ENCODE data around the gene CFTR. TPM values are rescaled to one million over a fixed set of nuclear protein-coding genes. Genes with fewer than 3 reads are reported as not detected.

Gene CFTR
- total RNA-seq, 1 experiment from 2014 or later, result 130 TPM

DNA sequence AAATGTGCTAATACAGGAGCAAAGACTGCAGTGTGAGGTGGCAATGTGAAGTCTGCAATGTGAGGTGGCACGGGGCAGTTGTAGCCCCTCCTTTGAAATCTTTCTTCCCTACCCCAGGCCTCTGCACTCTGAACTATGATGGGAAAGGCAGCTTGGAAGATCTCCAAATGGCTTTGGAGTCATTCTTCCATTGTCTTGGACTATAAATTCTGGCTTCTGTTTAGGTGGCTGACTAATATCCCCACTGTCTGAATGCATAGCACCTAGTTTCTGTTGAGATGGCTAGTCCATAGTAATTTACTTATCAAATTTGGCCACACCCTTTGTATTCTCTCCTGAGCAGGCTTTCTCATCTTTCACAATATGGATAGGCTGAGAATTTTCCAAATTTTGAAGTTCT is 175.0 kb downstream of the CFTR start:
- no TSS peak for BruUV-seq (replicated peaks)
- Histone ChIP-seq H3K27me3 (replicated peaks; ENCODE audit: control insufficient read depth, insufficient read depth, low read length) (no peaks in the 10 kb centered on the region), H3K36me3 (ENCODE audit: control insufficient read depth, insufficient read depth, low read length) (peaks cover 9% of the 10 kb centered on the region), H3K4me3 (ENCODE audit: low read depth, low read length) (no peak overlapping the region), H3K4me1 (peaks cover 23% of the 10 kb centered on the region), H3K9me3 (peaks cover 4% of the 10 kb centered on the region; the same call in 1 of the 2 replicates)
- Mint-ChIP-seq H3K9me3 (ENCODE audit: unreplicated experiment) (no peaks in the 10 kb centered on the region), H3K27me3 (ENCODE audit: insufficient read depth, unreplicated experiment) (no peaks in the 10 kb centered on the region), H3K4me3 (ENCODE audit: unreplicated experiment) (no peak overlapping the region), H3K4me1 (ENCODE audit: low read depth, unreplicated experiment) (peaks cover 29% of the 10 kb centered on the region), H3K36me3 (ENCODE audit: insufficient read depth, unreplicated experiment) (peaks cover 64% of the 10 kb centered on the region), H3K27ac (ENCODE audit: unreplicated experiment) (peak overlapping the region; percentile 37)
- ChIA-PET CTCF (no interaction called here), POLR2A (no interaction called here)
- TF ChIP-seq CTCF (IDR thresholded peaks at IDR 0.05; ENCODE audit: insufficient read depth in 1 of 2, low read depth in 1 of 2, low read length in 1 of 2, severe bottlenecking in 1 of 2, unreplicated experiment in 1 of 2), result no peak
- intact Hi-C loops (cut with micrococcal nuclease; ENCODE audit: unreplicated experiment), result no loop called here
- no peak for DNase-seq

- H3K27ac Mint-ChIP-seq (ENCODE audit: unreplicated experiment), result peak overlapping the region; percentile 59
- POLR2A ChIA-PET, result no interaction called here
- no TSS peak for BruUV-seq (replicated peaks)
These were observed 177.0 kb downstream of the CFTR start for GRCh38 chr7:117656806-117657205.

GRCh38 chr7:117659531-117660011 is 179.7 kb downstream of the CFTR start:
- ChIA-PET CTCF (interaction anchor here (1.0 kb wide), 1 partner anchor 52 kb away, joined by 4 read pairs; no protein-coding TSS in a partner anchor), POLR2A (interaction anchor here (1.5 kb wide), 1 partner anchor 71 kb away, joined by 6 read pairs; no protein-coding TSS in a partner anchor)
- peak; percentile 56 to 67 for DNase-seq
- peaks cover 47% of the 10 kb centered on the region for H3K4me1 ChIP-seq
- Mint-ChIP-seq H3K36me3 (ENCODE audit: insufficient read depth, unreplicated experiment) (peaks cover 61% of the 10 kb centered on the region), H3K4me3 (ENCODE audit: unreplicated experiment) (no peak overlapping the region), H3K27ac (ENCODE audit: unreplicated experiment) (peak overlapping the region; percentile 81), H3K27me3 (ENCODE audit: insufficient read depth, unreplicated experiment) (no peaks in the 10 kb centered on the region), H3K4me1 (ENCODE audit: low read depth, unreplicated experiment) (peaks cover 49% of the 10 kb centered on the region), H3K9me3 (ENCODE audit: unreplicated experiment) (peaks cover 8% of the 10 kb centered on the region)
- peaks cover 2% of the 10 kb centered on the region; the same call in 1 of the 2 replicates for H3K36me3 ChIP-seq (ENCODE audit: control insufficient read depth, insufficient read depth, low read length)
- H3K27me3 ChIP-seq (replicated peaks; ENCODE audit: control insufficient read depth, insufficient read depth, low read length), result no peaks in the 10 kb centered on the region
- BruUV-seq (replicated peaks), result no TSS peak
- intact Hi-C loops (cut with micrococcal nuclease; ENCODE audit: unreplicated experiment), result loop anchor here (2.0 to 10.0 kb wide), 2 partner anchors 13 to 1685 kb away; no protein-coding TSS in a partner anchor
- no peak for TF ChIP-seq CTCF (IDR thresholded peaks at IDR 0.05; ENCODE audit: insufficient read depth in 1 of 2, low read depth in 1 of 2, low read length in 1 of 2, severe bottlenecking in 1 of 2, unreplicated experiment in 1 of 2)
- H3K4me3 ChIP-seq (ENCODE audit: low read depth, low read length), result no peak overlapping the region
- no peaks in the 10 kb centered on the region for H3K9me3 ChIP-seq

More at GRCh38 chr7:117656806-117657205, 177.0 kb downstream of the CFTR start:
- H3K4me1 ChIP-seq, result peaks cover 34% of the 10 kb centered on the region
- Mint-ChIP-seq H3K36me3 (ENCODE audit: insufficient read depth, unreplicated experiment) (peaks cover 54% of the 10 kb centered on the region), H3K9me3 (ENCODE audit: unreplicated experiment) (no peaks in the 10 kb centered on the region), H3K27me3 (ENCODE audit: insufficient read depth, unreplicated experiment) (no peaks in the 10 kb centered on the region), H3K4me3 (ENCODE audit: unreplicated experiment) (no peak overlapping the region), H3K4me1 (ENCODE audit: low read depth, unreplicated experiment) (peaks cover 27% of the 10 kb centered on the region)
- no peak for DNase-seq
- no peaks in the 10 kb centered on the region for H3K27me3 ChIP-seq (replicated peaks; ENCODE audit: control insufficient read depth, insufficient read depth, low read length)
- no peak overlapping the region for H3K4me3 ChIP-seq (ENCODE audit: low read depth, low read length)
- no peak for TF ChIP-seq CTCF (IDR thresholded peaks at IDR 0.05; ENCODE audit: insufficient read depth in 1 of 2, low read depth in 1 of 2, low read length in 1 of 2, severe bottlenecking in 1 of 2, unreplicated experiment in 1 of 2)
- CTCF ChIA-PET, result no interaction called here
- intact Hi-C loops (cut with micrococcal nuclease; ENCODE audit: unreplicated experiment), result no loop called here
- H3K9me3 ChIP-seq, result peaks cover 4% of the 10 kb centered on the region; the same call in 1 of the 2 replicates
- peaks cover 5% of the 10 kb centered on the region for H3K36me3 ChIP-seq (ENCODE audit: control insufficient read depth, insufficient read depth, low read length)
